Activated CD4-positive, alpha-beta T cell treated with anti-CD3 and anti-CD28 coated beads, Interleukin-2, Interleukin-4, amounts not matched to agents 100 ng/mL and 50 ng/mL, durations not matched to agents 16 hours and 8 hours (primary cell): ENCODE results near the gene ARSK.
"Not testable (repeated sequence)": the region's sequence is repeated elsewhere in the genome, so short reads cannot be mapped to it uniquely, and the experiment has no call there.

Experiments used
- DNase-seq: peaks from one replicate; pipeline ENCODE4 v3.0.0-alpha.2; 2020; ENCODE audit warnings: low spot score

The ARSK gene

GRCh38 chr5:95621839-95622629 is 67.1 kb downstream of the ARSK start:
- no peak for DNase-seq

GRCh38 chr5:95623706-95624105 is 68.8 kb downstream of the ARSK start:
- DNase-seq: no peak

- DNase-seq: no peak
Observed at GRCh38 chr5:95624368-95624767, 69.5 kb downstream of the ARSK start.

- DNase-seq: no peak
Observed at GRCh38 chr5:95626701-95627100, 71.8 kb downstream of the ARSK start.

GRCh38 chr5:95627971-95628810 is 73.3 kb downstream of the ARSK start:
- no peak for DNase-seq

GRCh38 chr5:95628933-95629332 is 74.0 kb downstream of the ARSK start:
- DNase-seq: no peak

GRCh38 chr5:95630394-95630917 is 75.6 kb downstream of the ARSK start:
- no peak for DNase-seq

GRCh38 chr5:95631255-95631958 is 76.5 kb downstream of the ARSK start:
- DNase-seq: no peak

- peak; percentile 81 for DNase-seq
Observed at GRCh38 chr5:95631991-95632675, 77.2 kb downstream of the ARSK start.

GRCh38 chr5:95632942-95633341 is 78.0 kb downstream of the ARSK start:
- not testable (repeated sequence) for DNase-seq

- no peak for DNase-seq
Observed at GRCh38 chr5:95633671-95634070, 78.8 kb downstream of the ARSK start.

- no peak for DNase-seq
Observed at GRCh38 chr5:95634081-95634480, 79.2 kb downstream of the ARSK start.

GRCh38 chr5:95638632-95639031 is 83.7 kb downstream of the ARSK start:
- no peak for DNase-seq

- no peak for DNase-seq
Observed at GRCh38 chr5:95641741-95642220, 86.9 kb downstream of the ARSK start.

GRCh38 chr5:95643152-95643551 is 88.3 kb downstream of the ARSK start:
- no peak for DNase-seq

GRCh38 chr5:95644351-95645042 is 89.6 kb downstream of the ARSK start:
- DNase-seq: peak; percentile 73

- DNase-seq: not testable (repeated sequence)
Observed at GRCh38 chr5:95646226-95646568, 91.3 kb downstream of the ARSK start.

GRCh38 chr5:95646569-95647431 is 91.9 kb downstream of the ARSK start, which contains the start of gene RFESD:
TSS of gene RFESD (plus strand) at chr5:95646777. CDS start at chr5:95652272, 5,495 bp downstream.
- DNase-seq: peak; percentile 96

GRCh38 chr5:95647886-95648860 is 93.3 kb downstream of the ARSK start:
- peak; percentile 46 for DNase-seq
